Esophagus muscularis mucosa (tissue), 4 donors: Measurements from ENCODE around the gene NTM. TPM values are rescaled to one million over a fixed set of nuclear protein-coding genes. Genes with fewer than 3 reads are reported as not detected.

ENCODE experiments used
- DNase-seq: peaks from one replicate; pipeline ENCODE4 v3.0.0-alpha.2; 2017; ENCODE audit errors: extremely low spot score
- H3K27ac ChIP-seq, 4 donors: fragments of 200-600 bp; sonication (generic); replicated peaks in 1 of 4; 1 replicate in 3 of 4; 2 replicates in 1 of 4; pipeline ENCODE4 v1.5.1; 2016 to 2019; ENCODE audit warnings: mild to moderate bottlenecking in 1 of 4
- H3K27me3 ChIP-seq, 4 donors: fragments of 200-600 bp; sonication (generic); one replicate each; pipeline versions ENCODE4 v1.5.1 to v1.6.0; 2016 to 2019
- H3K36me3 ChIP-seq, 4 donors: fragments of 200-600 bp; sonication (generic); one replicate each; pipeline ENCODE4 v1.5.1; 2016 to 2019
- H3K4me1 ChIP-seq, 4 donors: fragments of 200-600 bp; sonication (generic); one replicate each; pipeline ENCODE4 v1.5.1; 2016 to 2019
- H3K4me3 ChIP-seq, 4 donors: fragments of 200-600 bp; sonication (generic); 1 replicate in 2 of 4; 2 replicates in 2 of 4; pipeline ENCODE4 v1.5.1; 2016 to 2019; ENCODE audit warnings: mild to moderate bottlenecking in 4 of 4, moderate library complexity in 1 of 4
- H3K9me3 ChIP-seq, 4 donors: fragments of 200-600 bp; sonication (generic); 1 replicate in 3 of 4; 2 replicates in 1 of 4; pipeline ENCODE4 v1.5.1; 2016 to 2019
- CTCF ChIP-seq, 3 experiments: fragments of 200-600 bp in 2 of 3; fragments of 450-650 bp in 1 of 3; sonication (generic) in 2 of 3; IDR thresholded peaks; one replicate each; pipeline ENCODE4 v1.5.1; 2017 to 2019; ENCODE audit warnings: antibody characterized with exemption in 3 of 3, mild to moderate bottlenecking in 2 of 3, moderate library complexity in 1 of 3
- EP300 ChIP-seq: sonication (generic); formaldehyde crosslinking; IDR thresholded peaks from one replicate; pipeline ENCODE4 v1.6.1; 2017; ENCODE audit warnings: antibody characterized with exemption
- POLR2A ChIP-seq: fragments of 450-650 bp; IDR thresholded peaks from one replicate; pipeline ENCODE4 v1.6.1; 2017; ENCODE audit warnings: antibody characterized with exemption, moderate library complexity, mild to moderate bottlenecking, low read depth
- POLR2AphosphoS5 ChIP-seq, 2 donors: sonication (generic); formaldehyde crosslinking; IDR thresholded peaks; one replicate each; pipeline ENCODE4 v1.6.1; 2017; ENCODE audit warnings: antibody characterized with exemption in 2 of 2
- WGBS: methylation state at CpG from one replicate; pipeline ENCODE4 v1.1.5; 2018; 5-methylcytosine and 5-hydroxymethylcytosine counted together
- intact Hi-C: fragments of 100-400 bp; cut with DNase I; formaldehyde crosslinking; loops from one replicate; pipeline ENCODE4 v1.15.1; 2023
- total RNA-seq, 4 donors: library from RNA; depleted of rRNA; stranded (reverse); fragments of >200 nt; gene quantifications; one replicate each; pipeline versions ENCODE4 v1.1.0 to v1.2.1, GENCODE V29; 2016

Gene NTM
- total RNA-seq, 4 donors from 2014 or later = 5.6 to 25.3 (median 8.3) TPM

GRCh38 chr11:131965504-131965903 lies 595.1 kb downstream of the NTM start:
- no peak for DNase-seq
- WGBS = 90% methylated on average over 3 of the region's 3 CpGs
- H3K27ac ChIP-seq = no peak overlapping the region
- no peaks in the 10 kb centered on the region for H3K36me3 ChIP-seq
- H3K27me3 ChIP-seq = no peaks in the 10 kb centered on the region
- TF ChIP-seq CTCF (IDR thresholded peaks at IDR 0.05) (no peak), POLR2AphosphoS5 (IDR thresholded peaks at IDR 0.05) (no peak), POLR2A (no peak), EP300 (no peak)
- no peak overlapping the region for H3K4me3 ChIP-seq
- H3K9me3 ChIP-seq = no peaks in the 10 kb centered on the region
- H3K4me1 ChIP-seq = no peaks in the 10 kb centered on the region
- intact Hi-C loops = no loop called here

GRCh38 chr11:131966667-131967066 lies 596.3 kb downstream of the NTM start:
- no peaks in the 10 kb centered on the region for H3K4me1 ChIP-seq
- no peak for TF ChIP-seq POLR2A
- no peak for TF ChIP-seq EP300
- no peak for TF ChIP-seq POLR2AphosphoS5 (IDR thresholded peaks at IDR 0.05)
- TF ChIP-seq CTCF (IDR thresholded peaks at IDR 0.05) = no peak
- H3K9me3 ChIP-seq = no peaks in the 10 kb centered on the region
- no peaks in the 10 kb centered on the region for H3K36me3 ChIP-seq
- H3K27me3 ChIP-seq = no peaks in the 10 kb centered on the region
- intact Hi-C loops = no loop called here
- DNase-seq = no peak
- H3K27ac ChIP-seq = no peak overlapping the region
- WGBS = 100% methylated on average over 2 of the region's 2 CpGs
- H3K4me3 ChIP-seq = no peak overlapping the region

GRCh38 chr11:131969261-131969660 lies 598.8 kb downstream of the NTM start:
- no peaks in the 10 kb centered on the region for H3K27me3 ChIP-seq
- H3K4me1 ChIP-seq = no peaks in the 10 kb centered on the region
- no peak overlapping the region for H3K27ac ChIP-seq
- H3K9me3 ChIP-seq = no peaks in the 10 kb centered on the region
- H3K4me3 ChIP-seq = no peak overlapping the region
- no peak for TF ChIP-seq CTCF (IDR thresholded peaks at IDR 0.05)
- TF ChIP-seq EP300 = no peak
- no peak for TF ChIP-seq POLR2A
- TF ChIP-seq POLR2AphosphoS5 (IDR thresholded peaks at IDR 0.05) = no peak
- WGBS = 94% methylated on average over 2 of the region's 2 CpGs
- intact Hi-C loops = no loop called here
- no peaks in the 10 kb centered on the region for H3K36me3 ChIP-seq
- DNase-seq = no peak

GRCh38 chr11:131973061-131973460 lies 602.6 kb downstream of the NTM start:
- 97% methylated on average over 2 of the region's 2 CpGs for WGBS

More at GRCh38 chr11:131973061-131973460, 602.6 kb downstream of the NTM start:
- Histone ChIP-seq H3K9me3 (no peaks in the 10 kb centered on the region), H3K4me1 (no peaks in the 10 kb centered on the region), H3K36me3 (no peaks in the 10 kb centered on the region), H3K27ac (no peak overlapping the region), H3K4me3 (no peak overlapping the region), H3K27me3 (no peaks in the 10 kb centered on the region)
- no peak for DNase-seq
- no peak for TF ChIP-seq POLR2AphosphoS5 (IDR thresholded peaks at IDR 0.05)
- no peak for TF ChIP-seq CTCF (IDR thresholded peaks at IDR 0.05)
- no peak for TF ChIP-seq POLR2A
- TF ChIP-seq EP300 = no peak
- intact Hi-C loops = no loop called here
